Upper lobe of right lung (tissue), 1 donor: ENCODE data around the gene MIPOL1. TPM values are rescaled to one million over a fixed set of nuclear protein-coding genes. Genes with fewer than 3 reads are reported as not detected.

ENCODE experiments used
- ATAC-seq: fragments of 200-7000 bp; cut with Tn5 transposase; one replicate; pipeline ENCODE4 v1.9.1; 2020; ENCODE audit warnings: mild to moderate bottlenecking, moderate library complexity
- DNase-seq: peaks from one replicate; pipeline ENCODE4 v3.0.0-alpha.2; 2020
- H3K27ac ChIP-seq: fragments of 200-600 bp; one replicate; pipeline ENCODE4 v1.8.0; 2022
- H3K27me3 ChIP-seq: fragments of 200-600 bp; one replicate; pipeline ENCODE4 v1.8.0; 2022; ENCODE audit warnings: mild to moderate bottlenecking
- H3K36me3 ChIP-seq: fragments of 200-600 bp; one replicate; pipeline ENCODE4 v1.8.0; 2022
- H3K4me1 ChIP-seq: fragments of 200-600 bp; one replicate; pipeline ENCODE4 v1.8.0; 2022
- H3K4me3 ChIP-seq: fragments of 200-600 bp; one replicate; pipeline ENCODE4 v1.8.0; 2022; ENCODE audit warnings: mild to moderate bottlenecking
- H3K9me3 ChIP-seq: fragments of 200-600 bp; one replicate; pipeline ENCODE4 v1.8.0; 2022
- intact Hi-C: fragments of 100-400 bp; cut with DNase I; formaldehyde crosslinking; loops from one replicate; pipeline ENCODE4 v1.11.0; 2022
- total RNA-seq: library from RNA; stranded (reverse); fragmentation: NEBNext Ultra II Directional; extraction: Animal tissue kit (Norgen Biotek cat#: 25700); gene quantifications from one replicate; pipeline ENCODE4 v1.2.1, GENCODE V29; 2021
- TF ChIP-seq, protein P1 (sequence below): fragments of 200-600 bp; IDR thresholded peaks from one replicate; pipeline ENCODE4 v1.8.0; 2022; ENCODE audit warnings: antibody characterized with exemption
- donor health status: DM: no; HTN: yes; CAD: no; lungs with severe emphysema.

Gene MIPOL1
- total RNA-seq, 1 donor from 2014 or later: 10.0 TPM

GRCh38 chr14:37420622-37421021, 222.9 kb downstream of the MIPOL1 start:
- intact Hi-C loops: no loop called here
- no peaks in the 10 kb centered on the region for H3K4me1 ChIP-seq
- no peaks in the 10 kb centered on the region for H3K36me3 ChIP-seq
- H3K27me3 ChIP-seq: no peaks in the 10 kb centered on the region
- ATAC-seq: no peak
- DNase-seq: no peak
- no peak overlapping the region for H3K4me3 ChIP-seq
- TF ChIP-seq, protein P1, sequence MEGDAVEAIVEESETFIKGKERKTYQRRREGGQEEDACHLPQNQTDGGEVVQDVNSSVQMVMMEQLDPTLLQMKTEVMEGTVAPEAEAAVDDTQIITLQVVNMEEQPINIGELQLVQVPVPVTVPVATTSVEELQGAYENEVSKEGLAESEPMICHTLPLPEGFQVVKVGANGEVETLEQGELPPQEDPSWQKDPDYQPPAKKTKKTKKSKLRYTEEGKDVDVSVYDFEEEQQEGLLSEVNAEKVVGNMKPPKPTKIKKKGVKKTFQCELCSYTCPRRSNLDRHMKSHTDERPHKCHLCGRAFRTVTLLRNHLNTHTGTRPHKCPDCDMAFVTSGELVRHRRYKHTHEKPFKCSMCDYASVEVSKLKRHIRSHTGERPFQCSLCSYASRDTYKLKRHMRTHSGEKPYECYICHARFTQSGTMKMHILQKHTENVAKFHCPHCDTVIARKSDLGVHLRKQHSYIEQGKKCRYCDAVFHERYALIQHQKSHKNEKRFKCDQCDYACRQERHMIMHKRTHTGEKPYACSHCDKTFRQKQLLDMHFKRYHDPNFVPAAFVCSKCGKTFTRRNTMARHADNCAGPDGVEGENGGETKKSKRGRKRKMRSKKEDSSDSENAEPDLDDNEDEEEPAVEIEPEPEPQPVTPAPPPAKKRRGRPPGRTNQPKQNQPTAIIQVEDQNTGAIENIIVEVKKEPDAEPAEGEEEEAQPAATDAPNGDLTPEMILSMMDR: no peak
- no peaks in the 10 kb centered on the region for H3K9me3 ChIP-seq
- no peak overlapping the region for H3K27ac ChIP-seq

- Histone ChIP-seq H3K36me3 (no peaks in the 10 kb centered on the region), H3K27ac (no peak overlapping the region), H3K27me3 (no peaks in the 10 kb centered on the region), H3K4me1 (no peaks in the 10 kb centered on the region), H3K4me3 (no peak overlapping the region), H3K9me3 (no peaks in the 10 kb centered on the region)
- DNase-seq: no peak
- ATAC-seq: no peak
- TF ChIP-seq, protein P1: no peak
- intact Hi-C loops: no loop called here
These were observed 224.6 kb downstream of the MIPOL1 start for GRCh38 chr14:37422319-37422718.

DNA sequence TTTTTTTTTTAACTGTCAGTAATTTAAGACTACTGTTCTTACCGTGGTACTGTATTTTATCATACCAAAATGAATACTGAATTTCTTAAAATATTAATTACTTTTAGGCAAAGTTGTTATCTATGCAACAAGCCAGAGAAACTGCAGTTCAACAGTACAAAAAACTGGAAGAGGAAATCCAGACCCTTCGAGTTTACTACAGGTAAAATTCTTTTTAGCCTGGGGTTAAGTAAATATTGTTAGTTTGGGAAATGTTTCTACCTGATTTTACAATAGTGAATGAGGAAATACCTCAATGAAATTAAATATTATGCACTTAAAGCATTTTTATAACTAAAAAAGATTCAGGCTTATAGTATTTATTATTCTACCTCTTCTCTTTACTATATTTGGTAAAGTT, 225.0 kb downstream of the MIPOL1 start:
- Histone ChIP-seq H3K4me1 (no peaks in the 10 kb centered on the region), H3K36me3 (no peaks in the 10 kb centered on the region), H3K9me3 (no peaks in the 10 kb centered on the region), H3K27me3 (no peaks in the 10 kb centered on the region), H3K4me3 (no peak overlapping the region), H3K27ac (no peak overlapping the region)
- intact Hi-C loops: no loop called here
- ATAC-seq (no peak), DNase-seq (no peak)
- TF ChIP-seq, protein P1: no peak

DNA sequence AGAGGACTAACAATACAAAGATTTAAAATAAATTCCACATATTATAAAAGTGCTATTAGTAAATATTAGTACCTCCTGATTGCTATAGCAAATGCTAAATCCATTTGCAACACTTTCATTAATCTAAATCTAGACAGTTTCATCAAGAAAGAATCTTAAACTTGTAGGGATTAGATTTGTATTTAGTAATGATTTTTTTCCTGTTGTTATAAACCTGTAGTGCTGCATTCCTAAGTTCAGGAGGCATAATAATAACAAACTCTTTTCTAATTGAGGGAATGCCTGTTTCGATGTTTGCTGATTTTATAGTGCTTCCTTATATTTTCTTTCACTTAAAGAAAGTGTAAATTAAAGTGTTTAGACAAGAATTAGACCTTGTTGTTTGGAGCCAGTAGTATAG, 231.2 kb downstream of the MIPOL1 start:
- TF ChIP-seq, protein P1: no peak
- H3K27me3 ChIP-seq: no peaks in the 10 kb centered on the region
- no peaks in the 10 kb centered on the region for H3K36me3 ChIP-seq
- intact Hi-C loops: no loop called here
- ATAC-seq (no peak), DNase-seq (no peak)
- no peak overlapping the region for H3K27ac ChIP-seq
- no peaks in the 10 kb centered on the region for H3K9me3 ChIP-seq
- no peak overlapping the region for H3K4me3 ChIP-seq
- no peaks in the 10 kb centered on the region for H3K4me1 ChIP-seq

GRCh38 chr14:37429618-37430017, 231.9 kb downstream of the MIPOL1 start:
- no peak overlapping the region for H3K27ac ChIP-seq
- H3K36me3 ChIP-seq: no peaks in the 10 kb centered on the region
- H3K4me3 ChIP-seq: no peak overlapping the region
- H3K4me1 ChIP-seq: no peaks in the 10 kb centered on the region
- TF ChIP-seq, protein P1: no peak
- no peak for ATAC-seq
- no peaks in the 10 kb centered on the region for H3K27me3 ChIP-seq
- no peaks in the 10 kb centered on the region for H3K9me3 ChIP-seq
- intact Hi-C loops: no loop called here
- no peak for DNase-seq

GRCh38 chr14:37434867-37435266, 237.1 kb downstream of the MIPOL1 start:
- no peaks in the 10 kb centered on the region for H3K27me3 ChIP-seq
- ATAC-seq: no peak

More at GRCh38 chr14:37434867-37435266, 237.1 kb downstream of the MIPOL1 start:
- H3K36me3 ChIP-seq: no peaks in the 10 kb centered on the region
- TF ChIP-seq, protein P1: no peak
- no peak for DNase-seq
- no peaks in the 10 kb centered on the region for H3K4me1 ChIP-seq
- H3K4me3 ChIP-seq: no peak overlapping the region
- no peak overlapping the region for H3K27ac ChIP-seq
- H3K9me3 ChIP-seq: no peaks in the 10 kb centered on the region
- intact Hi-C loops: no loop called here
